Activated T-helper 17 cell treated with anti-CD3 and anti-CD28 coated beads, Interleukin-2, amount 50 U/mL, for 72 hours (primary cell): ENCODE results near the gene PPHLN1. TPM values are rescaled to one million over a fixed set of nuclear protein-coding genes. Genes with fewer than 3 reads are reported as not detected.
A peak's percentile ranks its signal among the peaks of the same experiment; 100 is the strongest.
"Not testable (repeated sequence)": the region's sequence is repeated elsewhere in the genome, so short reads cannot be mapped to it uniquely, and the experiment has no call there.

Experiments
- ATAC-seq: fragments of 150-1000 bp; cut with Tn5 transposase; replicated peaks from 2 replicates; pipeline ENCODE4 v1.10.0; 2021; ENCODE audit warnings: mild to moderate bottlenecking, moderate library complexity
- H3K27ac Mint-ChIP-seq: one replicate; pipeline ENCODE4 v1.8.0; 2022; ENCODE audit warnings: mixed read lengths
- H3K27me3 Mint-ChIP-seq: one replicate; pipeline ENCODE4 v1.8.0; 2022; ENCODE audit warnings: mixed read lengths
- H3K36me3 Mint-ChIP-seq: one replicate; pipeline ENCODE4 v1.8.0; 2022; ENCODE audit warnings: low read depth, mild to moderate bottlenecking, mixed read lengths
- H3K4me1 Mint-ChIP-seq: one replicate; pipeline ENCODE4 v1.8.0; 2022; ENCODE audit warnings: mixed read lengths
- H3K4me3 Mint-ChIP-seq: one replicate; pipeline ENCODE4 v1.8.0; 2022; ENCODE audit warnings: mild to moderate bottlenecking, mixed read lengths
- H3K9me3 Mint-ChIP-seq: one replicate; pipeline ENCODE4 v1.8.0; 2022; ENCODE audit warnings: mixed read lengths
- total RNA-seq, 2 donors: library from RNA; stranded (reverse); gene quantifications; one replicate each; pipeline ENCODE4 v1.2.3, GENCODE V29; 2022

PPHLN1 gene
- total RNA-seq, 2 donors from 2014 or later = 77.0 to 94.0 TPM

DNA sequence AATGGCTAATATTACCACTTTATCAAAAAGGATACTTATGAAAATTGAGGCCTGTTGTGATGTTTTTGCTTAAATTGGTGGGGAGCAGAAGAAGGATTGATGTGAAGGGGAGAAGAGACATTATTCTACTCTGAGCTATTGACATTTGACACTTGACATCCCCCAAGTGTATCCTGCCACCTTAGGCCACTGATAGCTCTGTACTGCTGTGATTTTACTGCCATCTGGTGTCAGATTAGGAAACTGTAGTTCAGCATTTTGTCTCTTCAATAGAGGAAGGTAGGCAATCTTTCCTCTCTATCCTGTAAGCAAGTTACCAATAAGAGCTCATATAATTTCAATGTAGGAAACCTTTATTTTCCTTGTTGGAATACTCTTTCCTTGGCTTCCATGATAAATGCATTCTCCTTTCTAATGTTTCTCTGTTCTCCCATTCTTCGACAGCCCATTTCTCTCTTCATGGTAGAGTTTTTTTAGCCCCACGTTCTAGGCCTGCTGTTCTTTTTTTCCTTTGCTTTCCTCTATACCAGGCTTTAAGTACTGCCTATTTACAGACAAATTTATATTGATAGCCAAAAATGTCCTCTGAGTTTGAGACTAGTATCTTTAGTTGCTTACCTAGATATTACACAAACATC, 46.3 kb downstream of the PPHLN1 start:
- Mint-ChIP-seq H3K4me3 (no peak overlapping the region), H3K27ac (no peak overlapping the region), H3K36me3 (peaks cover 55% of the 10 kb centered on the region), H3K27me3 (no peaks in the 10 kb centered on the region), H3K9me3 (no peaks in the 10 kb centered on the region), H3K4me1 (peaks cover 4% of the 10 kb centered on the region)
- ATAC-seq = peak; percentile 62

GRCh38 chr12:42373669-42374068, 47.7 kb downstream of the PPHLN1 start:
- ATAC-seq = no peak
- H3K27me3 Mint-ChIP-seq = no peaks in the 10 kb centered on the region
- H3K4me1 Mint-ChIP-seq = peaks cover 4% of the 10 kb centered on the region
- no peaks in the 10 kb centered on the region for H3K9me3 Mint-ChIP-seq
- no peak overlapping the region for H3K27ac Mint-ChIP-seq
- peaks cover 69% of the 10 kb centered on the region for H3K36me3 Mint-ChIP-seq
- no peak overlapping the region for H3K4me3 Mint-ChIP-seq

DNA sequence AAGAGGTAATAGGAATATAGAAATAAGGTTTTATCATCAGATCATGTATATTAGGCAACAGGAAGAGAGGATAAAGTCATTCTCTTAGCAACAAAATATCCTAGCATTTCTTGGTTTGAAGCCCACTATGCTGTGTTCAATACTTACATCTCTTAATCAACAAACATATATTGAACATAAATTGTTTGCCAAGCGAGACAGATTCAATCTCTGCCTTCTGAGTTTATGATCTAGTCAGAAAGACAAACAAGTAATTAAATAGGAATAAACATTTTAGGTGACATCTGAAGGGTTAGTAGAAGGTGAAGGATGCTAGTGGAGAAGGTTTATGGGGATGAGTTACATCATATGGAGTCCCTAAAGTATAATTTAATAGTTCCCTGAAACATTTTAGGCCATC, 54.8 kb downstream of the PPHLN1 start:
- Mint-ChIP-seq H3K4me1 (peaks cover 4% of the 10 kb centered on the region), H3K4me3 (no peak overlapping the region), H3K9me3 (no peaks in the 10 kb centered on the region), H3K36me3 (peaks cover 82% of the 10 kb centered on the region), H3K27ac (no peak overlapping the region), H3K27me3 (no peaks in the 10 kb centered on the region)
- no peak for ATAC-seq

- Mint-ChIP-seq H3K4me3 (no peak overlapping the region), H3K9me3 (no peaks in the 10 kb centered on the region), H3K27ac (no peak overlapping the region), H3K4me1 (peaks cover 4% of the 10 kb centered on the region), H3K27me3 (no peaks in the 10 kb centered on the region), H3K36me3 (peaks cover 82% of the 10 kb centered on the region)
- ATAC-seq = no peak
Observed at GRCh38 chr12:42382013-42382696, 56.2 kb downstream of the PPHLN1 start.

DNA sequence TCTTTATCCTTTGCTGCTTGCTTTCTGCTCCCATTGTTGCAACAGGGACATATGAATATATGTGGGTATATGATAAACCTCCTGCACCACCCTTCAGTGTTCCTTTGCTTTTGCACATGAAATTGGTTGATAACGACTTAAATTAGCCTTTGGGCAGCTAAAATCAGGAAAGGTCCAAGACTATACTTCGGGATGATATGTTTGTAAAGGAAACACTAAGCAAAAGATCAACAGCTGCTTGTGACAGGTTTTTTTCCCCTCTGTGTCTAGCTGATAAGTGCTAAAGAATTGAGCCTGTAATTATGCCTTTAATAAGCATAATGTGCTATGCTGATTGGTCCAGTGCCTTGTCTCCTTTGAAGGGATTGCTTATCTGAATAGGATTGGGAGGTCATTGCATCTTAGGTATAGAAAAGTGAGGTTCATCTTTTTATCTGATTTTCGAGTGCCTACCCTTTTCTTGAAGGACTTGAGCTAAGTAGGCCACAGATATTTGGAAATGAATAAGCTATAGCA, 59.4 kb downstream of the PPHLN1 start:
- Mint-ChIP-seq H3K4me1 (peaks cover 4% of the 10 kb centered on the region), H3K4me3 (no peak overlapping the region), H3K9me3 (no peaks in the 10 kb centered on the region), H3K27me3 (no peaks in the 10 kb centered on the region), H3K36me3 (peaks cover 88% of the 10 kb centered on the region), H3K27ac (no peak overlapping the region)
- ATAC-seq = no peak

- no peak overlapping the region for H3K4me3 Mint-ChIP-seq
- no peaks in the 10 kb centered on the region for H3K9me3 Mint-ChIP-seq
- H3K27ac Mint-ChIP-seq = no peak overlapping the region
- H3K27me3 Mint-ChIP-seq = no peaks in the 10 kb centered on the region
- ATAC-seq = no peak
- peaks cover 8% of the 10 kb centered on the region for H3K4me1 Mint-ChIP-seq
- H3K36me3 Mint-ChIP-seq = peaks cover 93% of the 10 kb centered on the region
Observed at GRCh38 chr12:42386308-42386707, 60.3 kb downstream of the PPHLN1 start.

DNA sequence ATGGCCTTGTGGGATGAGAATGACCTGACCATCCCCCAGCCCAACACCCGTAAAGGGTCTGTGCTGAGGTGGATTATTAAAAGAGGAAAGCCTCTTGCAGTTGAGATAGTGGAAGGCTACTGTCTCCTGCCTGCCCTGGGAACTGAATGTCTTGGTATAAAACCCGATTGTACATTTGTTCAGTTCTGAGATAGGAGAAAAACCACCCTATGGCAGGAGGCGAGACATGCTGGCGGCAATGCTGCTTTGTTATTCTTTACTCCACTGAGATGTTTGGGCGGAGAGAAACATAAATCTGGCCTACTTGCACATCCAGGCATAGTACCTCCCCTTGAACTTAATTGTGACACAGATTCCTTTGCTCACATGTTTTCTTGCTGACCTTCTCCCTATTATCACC, 62.1 kb downstream of the PPHLN1 start:
- not testable (repeated sequence) for H3K9me3 Mint-ChIP-seq, H3K27ac Mint-ChIP-seq, H3K27me3 Mint-ChIP-seq, H3K4me1 Mint-ChIP-seq, H3K4me3 Mint-ChIP-seq, ATAC-seq
- H3K36me3 Mint-ChIP-seq = peaks cover 93% of the 10 kb centered on the region

DNA sequence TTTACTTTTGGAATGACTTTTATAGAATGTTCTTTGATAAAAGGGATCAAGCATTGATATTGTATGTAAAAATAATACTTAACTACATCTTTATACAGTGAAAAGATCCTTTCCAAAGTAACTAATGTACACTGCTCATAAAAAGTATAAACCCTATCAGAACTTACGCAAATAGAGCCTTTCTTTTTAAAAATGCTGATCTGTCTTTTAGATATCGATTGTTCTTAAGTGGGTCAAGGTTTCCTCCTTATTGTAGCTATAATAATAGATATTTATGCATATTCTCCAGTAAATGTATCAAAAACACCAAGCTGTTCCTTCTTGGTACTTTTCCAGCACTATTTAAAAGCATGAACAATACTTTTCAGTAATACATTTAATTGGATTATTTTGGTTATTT, 68.5 kb downstream of the PPHLN1 start:
- Mint-ChIP-seq H3K4me3 (no peak overlapping the region), H3K4me1 (peaks cover 4% of the 10 kb centered on the region), H3K36me3 (peaks cover 98% of the 10 kb centered on the region), H3K27ac (no peak overlapping the region), H3K9me3 (no peaks in the 10 kb centered on the region), H3K27me3 (no peaks in the 10 kb centered on the region)
- no peak for ATAC-seq

DNA sequence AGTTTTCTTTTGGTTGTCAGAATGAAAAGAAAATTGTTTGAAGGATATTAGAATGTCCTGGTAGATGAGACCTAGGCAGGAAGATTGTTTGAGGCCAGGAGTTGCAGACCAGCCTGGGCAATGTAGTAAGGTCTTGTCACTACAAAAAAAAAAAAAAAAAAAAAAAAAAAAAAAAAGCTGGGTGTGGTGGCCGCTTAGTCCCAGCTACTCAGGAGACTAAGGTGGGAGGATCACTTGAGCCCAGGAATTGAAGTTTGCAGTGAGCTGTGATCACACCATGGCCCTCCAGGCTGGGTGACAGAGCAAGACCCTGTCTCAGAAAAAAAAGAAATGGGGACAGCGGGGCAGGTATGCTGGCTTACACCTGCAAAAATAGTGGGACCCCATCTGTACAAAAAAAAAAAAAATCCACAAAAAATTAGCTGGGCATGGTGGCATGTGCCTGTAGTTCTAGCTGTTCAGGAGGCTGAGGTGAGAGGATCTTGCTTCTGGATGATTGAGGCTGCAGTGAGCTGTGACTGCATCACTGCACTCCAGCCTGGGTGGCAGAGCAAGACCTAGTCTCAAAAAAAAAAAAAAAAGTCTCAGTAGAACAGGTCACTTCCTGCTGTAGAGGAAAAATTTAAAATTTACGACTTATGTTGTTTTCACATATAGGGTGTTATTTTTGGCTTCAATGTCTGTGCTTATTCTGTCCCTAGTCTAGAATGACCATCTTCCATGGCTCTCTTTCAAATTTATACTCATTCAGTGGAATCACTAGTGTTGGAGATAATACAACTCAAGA, 70.7 kb downstream of the PPHLN1 start:
- H3K9me3 Mint-ChIP-seq = no peaks in the 10 kb centered on the region
- H3K27me3 Mint-ChIP-seq = no peaks in the 10 kb centered on the region
- H3K4me3 Mint-ChIP-seq = no peak overlapping the region
- no peak for ATAC-seq
- no peak overlapping the region for H3K27ac Mint-ChIP-seq
- H3K36me3 Mint-ChIP-seq = peaks cover 98% of the 10 kb centered on the region
- no peaks in the 10 kb centered on the region for H3K4me1 Mint-ChIP-seq

DNA sequence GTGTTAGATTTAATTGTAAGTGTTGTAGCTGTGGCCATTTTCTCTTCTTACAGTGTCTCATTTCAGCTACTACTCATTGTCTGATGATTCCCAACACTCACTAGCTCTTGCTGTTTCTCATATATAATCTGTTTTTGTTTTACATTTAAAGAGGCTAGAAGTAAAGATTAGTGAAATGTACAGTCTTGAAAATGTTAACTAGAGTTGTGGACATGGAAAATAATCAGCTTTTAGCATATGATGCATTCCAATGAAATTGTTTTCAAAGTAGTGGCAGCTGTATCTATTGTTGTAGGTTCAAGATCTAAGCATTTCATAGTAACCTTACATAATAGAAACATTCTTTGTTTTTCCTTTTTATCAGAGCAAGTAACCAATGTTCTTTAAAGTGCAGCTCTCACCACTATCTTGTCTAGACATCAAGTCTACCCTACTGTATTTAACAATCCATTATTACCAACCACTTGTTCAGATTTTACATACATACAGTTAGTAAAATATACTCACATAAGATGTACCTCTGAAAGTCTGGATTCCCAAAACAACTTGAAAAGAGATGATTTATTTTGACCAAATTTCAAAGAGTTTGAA, 76.9 kb downstream of the PPHLN1 start:
- peaks cover 90% of the 10 kb centered on the region for H3K36me3 Mint-ChIP-seq

GRCh38 chr12:42407306-42407705, 81.3 kb downstream of the PPHLN1 start:
- Mint-ChIP-seq H3K27me3 (no peaks in the 10 kb centered on the region), H3K27ac (no peak overlapping the region), H3K4me3 (no peak overlapping the region), H3K36me3 (peaks cover 70% of the 10 kb centered on the region), H3K9me3 (no peaks in the 10 kb centered on the region), H3K4me1 (peaks cover 4% of the 10 kb centered on the region)
- no peak for ATAC-seq

More for the DNA sequence above, 76.9 kb downstream of the PPHLN1 start:
- no peaks in the 10 kb centered on the region for H3K4me1 Mint-ChIP-seq
- ATAC-seq = no peak
- no peaks in the 10 kb centered on the region for H3K27me3 Mint-ChIP-seq
- H3K9me3 Mint-ChIP-seq = no peaks in the 10 kb centered on the region
- H3K4me3 Mint-ChIP-seq = no peak overlapping the region
- no peak overlapping the region for H3K27ac Mint-ChIP-seq

DNA sequence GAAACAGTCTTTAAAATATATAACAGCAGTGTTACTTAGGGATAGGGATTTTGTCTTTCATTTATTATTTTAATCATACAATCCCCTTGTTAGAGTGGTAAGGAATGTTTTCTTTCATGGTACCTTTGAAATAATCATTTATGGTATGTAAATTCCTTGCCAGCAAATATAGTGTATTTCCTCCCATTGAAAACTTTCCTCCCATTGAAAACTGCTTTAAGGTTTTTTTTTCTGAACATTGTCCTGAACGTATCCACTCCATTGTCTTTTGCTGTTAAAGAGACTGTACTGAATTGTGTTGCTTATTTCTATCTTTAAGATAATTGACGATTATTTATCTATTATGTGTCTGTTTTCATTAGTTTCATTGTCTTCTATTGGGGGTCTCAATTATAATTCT, 83.5 kb downstream of the PPHLN1 start:
- Mint-ChIP-seq H3K9me3 (no peaks in the 10 kb centered on the region), H3K4me3 (no peak overlapping the region), H3K4me1 (peaks cover 13% of the 10 kb centered on the region), H3K27ac (no peak overlapping the region), H3K27me3 (no peaks in the 10 kb centered on the region), H3K36me3 (peaks cover 73% of the 10 kb centered on the region)
- ATAC-seq = no peak

DNA sequence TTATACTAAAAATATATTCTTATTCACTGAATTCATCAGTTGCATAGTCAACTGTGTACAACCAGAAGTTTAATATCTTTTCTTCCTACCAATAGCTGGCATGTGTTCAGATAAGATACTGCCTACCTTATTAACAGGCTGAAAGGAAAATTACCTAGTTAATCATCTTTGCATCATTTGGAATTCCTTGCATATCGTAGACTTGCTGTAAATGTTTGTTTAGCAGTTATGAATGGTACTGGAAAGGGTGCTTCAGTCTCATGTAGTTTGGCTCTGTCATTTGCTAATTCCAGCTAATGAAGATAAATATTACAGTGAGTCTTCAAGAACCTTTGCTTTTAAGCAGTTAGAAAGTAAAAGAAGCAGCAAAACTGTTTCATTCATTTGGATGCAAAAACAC, 84.4 kb downstream of the PPHLN1 start:
- no peak for ATAC-seq
- H3K4me1 Mint-ChIP-seq = peaks cover 13% of the 10 kb centered on the region
- H3K36me3 Mint-ChIP-seq = peaks cover 74% of the 10 kb centered on the region
- H3K4me3 Mint-ChIP-seq = no peak overlapping the region
- no peaks in the 10 kb centered on the region for H3K27me3 Mint-ChIP-seq
- H3K27ac Mint-ChIP-seq = no peak overlapping the region
- no peaks in the 10 kb centered on the region for H3K9me3 Mint-ChIP-seq

- no peaks in the 10 kb centered on the region for H3K27me3 Mint-ChIP-seq
- peaks cover 16% of the 10 kb centered on the region for H3K4me1 Mint-ChIP-seq
- no peak overlapping the region for H3K27ac Mint-ChIP-seq
Observed at GRCh38 chr12:42420395-42420794, 94.4 kb downstream of the PPHLN1 start.

More at GRCh38 chr12:42420395-42420794, 94.4 kb downstream of the PPHLN1 start:
- peaks cover 55% of the 10 kb centered on the region for H3K36me3 Mint-ChIP-seq
- H3K4me3 Mint-ChIP-seq = no peak overlapping the region
- H3K9me3 Mint-ChIP-seq = no peaks in the 10 kb centered on the region
- ATAC-seq = no peak
